Caco-2 (cell line): ENCODE measurements around the gene CEACAM7. TPM values are rescaled to one million over a fixed set of nuclear protein-coding genes. Genes with fewer than 3 reads are reported as not detected.

Experiments used
- BruUV-seq: library from RNA; stranded (reverse); fragments of 400-500 nt; replicated peaks from 2 replicates; lab custom pipeline; 2021; lab: Mats Ljungman, UMichigan
- CTCF ChIA-PET: fragments of 300-600 bp; sonication (Branson Sonifier 250); formaldehyde crosslinking; loops from one replicate; lab custom pipeline; 2022; ENCODE audit warnings: antibody characterized with exemption; lab: Charles Lee
- POLR2A ChIA-PET: fragments of 300-600 bp; sonication (Branson Sonifier 250); formaldehyde crosslinking; loops from one replicate; lab custom pipeline; 2022; ENCODE audit warnings: antibody characterized with exemption; lab: Charles Lee
- DNase-seq, 2 experiments: peaks; one replicate each; pipeline versions ENCODE4 v3.0.0 to v3.0.0-alpha.2; 2020 to 2022
- H3K27me3 ChIP-seq: replicated peaks from 2 replicates; pipeline ENCODE4 v1.6.0; 2011; ENCODE audit warnings: low read length; ENCODE audit not compliant: control insufficient read depth, insufficient read depth
- H3K36me3 ChIP-seq: 2 replicates; pipeline ENCODE4 v1.5.1; 2011; ENCODE audit warnings: low read length; ENCODE audit not compliant: control insufficient read depth, insufficient read depth
- H3K4me1 ChIP-seq: fragments of 250-450 bp; sonication (Bioruptor Pico); 2 replicates; pipeline ENCODE4 v1.5.1; 2020; ENCODE audit warnings: mild to moderate bottlenecking
- H3K4me3 ChIP-seq: 2 replicates; pipeline ENCODE4 v1.5.1; 2011; ENCODE audit warnings: low read depth, mild to moderate bottlenecking, control low read depth, low read length
- H3K9me3 ChIP-seq: fragments of 250-450 bp; sonication (Bioruptor Pico); 2 replicates; pipeline ENCODE4 v1.5.1; 2020; ENCODE audit warnings: mild to moderate bottlenecking, moderate library complexity
- H3K27ac Mint-ChIP-seq: one replicate; pipeline ENCODE4 v1.8.0; 2022; ENCODE audit warnings: mixed read lengths; ENCODE audit not compliant: unreplicated experiment
- H3K27me3 Mint-ChIP-seq: one replicate; pipeline ENCODE4 v1.8.0; 2022; ENCODE audit warnings: mixed read lengths; ENCODE audit not compliant: insufficient read depth, unreplicated experiment
- H3K36me3 Mint-ChIP-seq: one replicate; pipeline ENCODE4 v1.8.0; 2022; ENCODE audit warnings: mild to moderate bottlenecking, mixed read lengths; ENCODE audit not compliant: insufficient read depth, unreplicated experiment
- H3K4me1 Mint-ChIP-seq: one replicate; pipeline ENCODE4 v1.8.0; 2022; ENCODE audit warnings: low read depth, mixed read lengths; ENCODE audit not compliant: unreplicated experiment
- H3K4me3 Mint-ChIP-seq: one replicate; pipeline ENCODE4 v1.8.0; 2022; ENCODE audit warnings: mild to moderate bottlenecking, moderate library complexity, mixed read lengths; ENCODE audit not compliant: unreplicated experiment
- H3K9me3 Mint-ChIP-seq: one replicate; pipeline ENCODE4 v1.8.0; 2022; ENCODE audit warnings: mixed read lengths; ENCODE audit not compliant: unreplicated experiment
- intact Hi-C: fragments of 100-400 bp; cut with micrococcal nuclease; formaldehyde crosslinking; loops from one replicate; pipeline ENCODE4 v1.10.0; 2022; ENCODE audit not compliant: unreplicated experiment
- total RNA-seq: library from RNA; stranded (reverse); gene quantifications from 2 replicates; pipeline ENCODE4 v1.2.3, GENCODE V29; 2022
- TF ChIP-seq, protein P1 (sequence below), 2 experiments: fragments of 200-600 bp in 1 of 2; IDR thresholded peaks; 1 replicate in 1 of 2; 2 replicates in 1 of 2; pipeline versions ENCODE4 v1.5.1 to v1.8.0; 2011 to 2022; ENCODE audit warnings: antibody characterized with exemption in 1 of 2, control low read depth in 1 of 2, inconsistent platforms in 1 of 2, low read depth in 1 of 2, low read length in 1 of 2, mild to moderate bottlenecking in 1 of 2, moderate library complexity in 1 of 2; ENCODE audit not compliant: insufficient read depth in 1 of 2, severe bottlenecking in 1 of 2, unreplicated experiment in 1 of 2

Gene CEACAM7
- total RNA-seq, 1 experiment from 2014 or later: not detected

DNA sequence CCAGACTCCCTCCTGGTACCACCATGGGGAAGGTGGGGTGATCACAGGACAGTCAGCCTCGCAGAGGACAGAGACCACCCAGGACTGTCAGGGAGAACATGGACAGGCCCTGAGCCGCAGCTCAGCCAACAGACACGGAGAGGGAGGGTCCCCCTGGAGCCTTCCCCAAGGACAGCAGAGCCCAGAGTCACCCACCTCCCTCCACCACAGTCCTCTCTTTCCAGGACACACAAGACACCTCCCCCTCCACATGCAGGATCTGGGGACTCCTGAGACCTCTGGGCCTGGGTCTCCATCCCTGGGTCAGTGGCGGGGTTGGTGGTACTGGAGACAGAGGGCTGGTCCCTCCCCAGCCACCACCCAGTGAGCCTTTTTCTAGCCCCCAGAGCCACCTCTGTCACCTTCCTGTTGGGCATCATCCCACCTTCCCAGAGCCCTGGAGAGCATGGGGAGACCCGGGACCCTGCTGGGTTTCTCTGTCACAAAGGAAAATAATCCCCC, 19.9 kb upstream of the CEACAM7 start:
- Mint-ChIP-seq H3K36me3 (peaks cover 5% of the 10 kb centered on the region), H3K9me3 (no peaks in the 10 kb centered on the region), H3K27me3 (peaks cover 5% of the 10 kb centered on the region), H3K4me3 (no peak overlapping the region), H3K4me1 (peaks cover 13% of the 10 kb centered on the region), H3K27ac (no peak overlapping the region)
- intact Hi-C loops: loop anchor here (5.0 kb wide), 1 partner anchor 66 kb away; no protein-coding TSS in a partner anchor
- TF ChIP-seq, protein P1, sequence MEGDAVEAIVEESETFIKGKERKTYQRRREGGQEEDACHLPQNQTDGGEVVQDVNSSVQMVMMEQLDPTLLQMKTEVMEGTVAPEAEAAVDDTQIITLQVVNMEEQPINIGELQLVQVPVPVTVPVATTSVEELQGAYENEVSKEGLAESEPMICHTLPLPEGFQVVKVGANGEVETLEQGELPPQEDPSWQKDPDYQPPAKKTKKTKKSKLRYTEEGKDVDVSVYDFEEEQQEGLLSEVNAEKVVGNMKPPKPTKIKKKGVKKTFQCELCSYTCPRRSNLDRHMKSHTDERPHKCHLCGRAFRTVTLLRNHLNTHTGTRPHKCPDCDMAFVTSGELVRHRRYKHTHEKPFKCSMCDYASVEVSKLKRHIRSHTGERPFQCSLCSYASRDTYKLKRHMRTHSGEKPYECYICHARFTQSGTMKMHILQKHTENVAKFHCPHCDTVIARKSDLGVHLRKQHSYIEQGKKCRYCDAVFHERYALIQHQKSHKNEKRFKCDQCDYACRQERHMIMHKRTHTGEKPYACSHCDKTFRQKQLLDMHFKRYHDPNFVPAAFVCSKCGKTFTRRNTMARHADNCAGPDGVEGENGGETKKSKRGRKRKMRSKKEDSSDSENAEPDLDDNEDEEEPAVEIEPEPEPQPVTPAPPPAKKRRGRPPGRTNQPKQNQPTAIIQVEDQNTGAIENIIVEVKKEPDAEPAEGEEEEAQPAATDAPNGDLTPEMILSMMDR (IDR thresholded peaks at IDR 0.05; ENCODE audit: insufficient read depth in 1 of 2, low read depth in 1 of 2, low read length in 1 of 2, severe bottlenecking in 1 of 2, unreplicated experiment in 1 of 2): no peak
- H3K36me3 ChIP-seq: no peaks in the 10 kb centered on the region
- no peak for DNase-seq
- H3K4me3 ChIP-seq: no peak overlapping the region
- ChIA-PET POLR2A (no interaction called here), CTCF (interaction anchor here (1.5 to 2.0 kb wide), 5 partner anchors 14 to 113 kb away, joined by 5 to 38 read pairs (median 19); no protein-coding TSS in a partner anchor)
- H3K27me3 ChIP-seq: no peaks in the 10 kb centered on the region
- BruUV-seq: no TSS peak
- H3K9me3 ChIP-seq: no peaks in the 10 kb centered on the region
- H3K4me1 ChIP-seq: no peaks in the 10 kb centered on the region

DNA sequence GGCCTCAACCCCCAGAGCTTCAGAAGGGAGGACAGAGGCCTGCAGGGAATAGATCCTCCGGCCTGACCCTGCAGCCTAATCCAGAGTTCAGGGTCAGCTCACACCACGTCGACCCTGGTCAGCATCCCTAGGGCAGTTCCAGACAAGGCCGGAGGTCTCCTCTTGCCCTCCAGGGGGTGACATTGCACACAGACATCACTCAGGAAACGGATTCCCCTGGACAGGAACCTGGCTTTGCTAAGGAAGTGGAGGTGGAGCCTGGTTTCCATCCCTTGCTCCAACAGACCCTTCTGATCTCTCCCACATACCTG, 19.4 kb upstream of the CEACAM7 start:
- H3K9me3 ChIP-seq: no peaks in the 10 kb centered on the region
- CTCF ChIA-PET: interaction anchor here (0.6 to 2.0 kb wide), 29 partner anchors 9 to 923 kb away, joined by 3 to 38 read pairs (median 4); partner anchors contain the start of genes RABAC1 and ZNF574
- H3K4me3 Mint-ChIP-seq: no peak overlapping the region
- H3K4me3 ChIP-seq: no peak overlapping the region
- TF ChIP-seq, protein P1 (IDR thresholded peaks at IDR 0.05; ENCODE audit: insufficient read depth in 1 of 2, low read depth in 1 of 2, low read length in 1 of 2, severe bottlenecking in 1 of 2, unreplicated experiment in 1 of 2): peak; percentile 18 to 25
- intact Hi-C loops: loop anchor here (5.0 kb wide), 1 partner anchor 65 kb away; no protein-coding TSS in a partner anchor
- no peaks in the 10 kb centered on the region for H3K27me3 ChIP-seq
- no peaks in the 10 kb centered on the region for H3K36me3 ChIP-seq
- POLR2A ChIA-PET: interaction anchor here (1.4 kb wide), 1 partner anchor 28 kb away, joined by 8 read pairs; no protein-coding TSS in a partner anchor
- no peaks in the 10 kb centered on the region for H3K4me1 ChIP-seq
- H3K36me3 Mint-ChIP-seq: peaks cover 5% of the 10 kb centered on the region
- H3K27ac Mint-ChIP-seq: no peak overlapping the region
- peaks cover 5% of the 10 kb centered on the region for H3K27me3 Mint-ChIP-seq
- peak in 1 of 2 experiments; percentile 49 for DNase-seq
- BruUV-seq: no TSS peak
- H3K9me3 Mint-ChIP-seq: no peaks in the 10 kb centered on the region
- H3K4me1 Mint-ChIP-seq: peaks cover 13% of the 10 kb centered on the region

DNA sequence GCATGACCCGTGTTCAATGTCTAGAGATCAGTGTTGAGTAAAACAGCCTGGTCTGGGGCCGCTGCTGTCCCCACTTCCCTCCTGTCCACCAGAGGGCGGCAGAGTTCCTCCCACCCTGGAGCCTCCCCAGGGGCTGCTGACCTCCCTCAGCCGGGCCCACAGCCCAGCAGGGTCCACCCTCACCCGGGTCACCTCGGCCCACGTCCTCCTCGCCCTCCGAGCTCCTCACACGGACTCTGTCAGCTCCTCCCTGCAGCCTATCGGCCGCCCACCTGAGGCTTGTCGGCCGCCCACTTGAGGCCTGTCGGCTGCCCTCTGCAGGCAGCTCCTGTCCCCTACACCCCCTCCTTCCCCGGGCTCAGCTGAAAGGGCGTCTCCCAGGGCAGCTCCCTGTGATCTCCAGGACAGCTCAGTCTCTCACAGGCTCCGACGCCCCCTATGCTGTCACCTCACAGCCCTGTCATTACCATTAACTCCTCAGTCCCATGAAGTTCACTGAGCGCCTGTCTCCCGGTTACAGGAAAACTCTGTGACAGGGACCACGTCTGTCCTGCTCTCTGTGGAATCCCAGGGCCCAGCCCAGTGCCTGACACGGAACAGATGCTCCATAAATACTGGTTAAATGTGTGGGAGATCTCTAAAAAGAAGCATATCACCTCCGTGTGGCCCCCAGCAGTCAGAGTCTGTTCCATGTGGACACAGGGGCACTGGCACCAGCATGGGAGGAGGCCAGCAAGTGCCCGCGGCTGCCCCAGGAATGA, 18.9 kb upstream of the CEACAM7 start:
- Mint-ChIP-seq H3K36me3 (peaks cover 5% of the 10 kb centered on the region), H3K9me3 (no peaks in the 10 kb centered on the region), H3K4me1 (peaks cover 13% of the 10 kb centered on the region), H3K27ac (no peak overlapping the region), H3K27me3 (peaks cover 5% of the 10 kb centered on the region), H3K4me3 (peak overlapping the region; percentile 66)
- ChIA-PET POLR2A (interaction anchor here (0.5 to 1.4 kb wide), 3 partner anchors 28 to 153 kb away, joined by 3 to 8 read pairs (median 3); partner anchors contain the start of gene RPS19), CTCF (interaction anchor here (0.6 to 2.0 kb wide), 33 partner anchors 8 to 1241 kb away, joined by 3 to 38 read pairs (median 4); partner anchors contain the start of genes BLVRB, RABAC1 and ZNF574)
- Histone ChIP-seq H3K4me3 (peak overlapping the region; percentile 26), H3K36me3 (no peaks in the 10 kb centered on the region), H3K9me3 (no peaks in the 10 kb centered on the region), H3K4me1 (no peaks in the 10 kb centered on the region; the same call in 1 of the 2 replicates), H3K27me3 (no peaks in the 10 kb centered on the region)
- no TSS peak for BruUV-seq
- DNase-seq: peak; percentile 84 to 85
- intact Hi-C loops: loop anchor here (1.0 to 5.0 kb wide), 3 partner anchors 39 to 78 kb away; no protein-coding TSS in a partner anchor
- TF ChIP-seq, protein P1 (IDR thresholded peaks at IDR 0.05; ENCODE audit: insufficient read depth in 1 of 2, low read depth in 1 of 2, low read length in 1 of 2, severe bottlenecking in 1 of 2, unreplicated experiment in 1 of 2): peak; percentile 85 to 99
